Upper lobe of left lung (tissue), 4 donors: Measurements from ENCODE around the gene LMTK2.

Experiments used
- CTCF ChIP-seq, 6 experiments: fragments of 450-650 bp in 4 of 6; fragments of 200-600 bp in 2 of 6; sonication (generic) in 2 of 6; IDR thresholded peaks; one replicate each; pipeline ENCODE4 v1.5.1; 2016 to 2019; ENCODE audit warnings: antibody characterized with exemption in 6 of 6
- EP300 ChIP-seq, 4 donors: sonication (generic); formaldehyde crosslinking; IDR thresholded peaks; one replicate each; pipeline ENCODE4 v1.5.1; 2017; ENCODE audit warnings: antibody characterized with exemption in 4 of 4, control low read depth in 2 of 4
- POLR2A ChIP-seq, 4 donors: fragments of 450-650 bp; IDR thresholded peaks; one replicate each; pipeline ENCODE4 v1.5.1; 2016 to 2017; ENCODE audit warnings: antibody characterized with exemption in 4 of 4, mild to moderate bottlenecking in 2 of 4
- POLR2AphosphoS5 ChIP-seq, 2 donors: sonication (generic); formaldehyde crosslinking; IDR thresholded peaks; one replicate each; pipeline ENCODE4 v1.5.1; 2017; ENCODE audit warnings: antibody characterized with exemption in 2 of 2

- TF ChIP-seq CTCF (IDR thresholded peaks at IDR 0.05) (no peak), EP300 (IDR thresholded peaks at IDR 0.05) (no peak), POLR2A (IDR thresholded peaks at IDR 0.05) (no peak), POLR2AphosphoS5 (IDR thresholded peaks at IDR 0.05) (no peak)
Observed at GRCh38 chr7:98178762-98179490, 72.3 kb downstream of the LMTK2 start.
